Posterior vena cava (tissue), 2 donors: Measurements from ENCODE around the gene INVS. TPM values are rescaled to one million over a fixed set of nuclear protein-coding genes. Genes with fewer than 3 reads are reported as not detected.
"Not testable (repeated sequence)": the region's sequence is repeated elsewhere in the genome, so short reads cannot be mapped to it uniquely, and the experiment has no call there.

Source experiments
- DNase-seq: peaks from one replicate; pipeline ENCODE4 v3.0.0-alpha.2; 2020; ENCODE audit warnings: low spot score
- intact Hi-C, 2 donors: fragments of 100-400 bp; cut with DNase I; formaldehyde crosslinking; loops; one replicate each; pipeline versions ENCODE4 v1.14.1 to v1.14.2; 2022 to 2023
- long read RNA-seq, 2 donors: library from polyadenylated mRNA; unstranded; transcript quantifications; one replicate each; pipeline ENCODE4 v2.0.0, GENCODE V29; 2020 to 2021
- total RNA-seq, 2 donors: library from RNA; stranded (reverse); fragmentation: NEBNext Ultra II Directional; extraction: Animal tissue kit (Norgen Biotek cat#: 25700); gene quantifications; one replicate each; pipeline ENCODE4 v1.2.1, GENCODE V29; 2021
- donor health status: DM: yes; HTN: yes; CAD: no.
- donor health status: DM: yes; HTN: yes; CAD: no.

INVS gene
- total RNA-seq, result 10 to 100 TPM; 19.5 to 19.7 TPM
- long read RNA-seq, donor 1, partial matches to known transcripts, result 2 of 6 reads
- long read RNA-seq, donor 1, other reads (novel, unspliced or antisense), result 3 of 6 reads
- long read RNA-seq, donor 2, partial matches to known transcripts, result 2 of 9 reads
- long read RNA-seq, donor 2, other reads (novel, unspliced or antisense), result 6 of 9 reads

- DNase-seq, result peak; percentile 100
- intact Hi-C loops, result no loop called here
These were observed at the start of gene INVS, which contains the start of gene ERP44 for GRCh38 chr9:100098887-100099721. Gene INVS (plus strand): TSS chr9:100099243. CDS start chr9:100104522, 5,279 bp downstream. Gene ERP44 (minus strand): TSS chr9:100099000. CDS start chr9:100098840, 160 bp downstream.

GRCh38 chr9:100049551-100049950, 49.5 kb upstream of the INVS start:
- intact Hi-C loops, result no loop called here
- DNase-seq, result no peak

GRCh38 chr9:100052375-100052774, 46.7 kb upstream of the INVS start:
- intact Hi-C loops, result no loop called here
- no peak for DNase-seq

- intact Hi-C loops, result no loop called here
- DNase-seq, result no peak
These were observed 42.5 kb upstream of the INVS start for GRCh38 chr9:100056561-100056960.

GRCh38 chr9:100057624-100058023, 41.4 kb upstream of the INVS start:
- intact Hi-C loops, result no loop called here
- no peak for DNase-seq

- no peak for DNase-seq
- intact Hi-C loops, result no loop called here
These were observed 40.1 kb upstream of the INVS start for GRCh38 chr9:100058699-100059579.

GRCh38 chr9:100062683-100063082, 36.4 kb upstream of the INVS start:
- DNase-seq, intact Hi-C loops: not testable (repeated sequence)

- DNase-seq, result no peak
- intact Hi-C loops, result no loop called here
These were observed 35.9 kb upstream of the INVS start for GRCh38 chr9:100063185-100063584.

- intact Hi-C loops, result no loop called here
- DNase-seq, result no peak
These were observed 34.0 kb upstream of the INVS start for GRCh38 chr9:100064872-100065581.

- no peak for DNase-seq
- intact Hi-C loops, result no loop called here
These were observed 32.5 kb upstream of the INVS start for GRCh38 chr9:100066539-100066938.

GRCh38 chr9:100067990-100068389, 31.1 kb upstream of the INVS start:
- intact Hi-C loops, result not testable (repeated sequence)

GRCh38 chr9:100069068-100069467, 30.0 kb upstream of the INVS start:
- DNase-seq, intact Hi-C loops: not testable (repeated sequence)

More at GRCh38 chr9:100067990-100068389, 31.1 kb upstream of the INVS start:
- DNase-seq, result not testable (repeated sequence)

GRCh38 chr9:100070104-100071041, 28.7 kb upstream of the INVS start:
- intact Hi-C loops, result no loop called here
- no peak for DNase-seq

GRCh38 chr9:100071271-100071670, 27.8 kb upstream of the INVS start:
- no peak for DNase-seq
- intact Hi-C loops, result no loop called here

GRCh38 chr9:100072805-100073204, 26.2 kb upstream of the INVS start:
- no peak for DNase-seq
- intact Hi-C loops, result no loop called here

- no peak for DNase-seq
- intact Hi-C loops, result no loop called here
These were observed 24.9 kb upstream of the INVS start for GRCh38 chr9:100074093-100074492.

GRCh38 chr9:100074989-100075388, 24.1 kb upstream of the INVS start:
- no peak for DNase-seq
- intact Hi-C loops, result no loop called here

GRCh38 chr9:100076256-100076655, 22.8 kb upstream of the INVS start:
- DNase-seq, intact Hi-C loops: not testable (repeated sequence)
